ENCODE results near the gene TMC7.

TMC7 gene

DNA sequence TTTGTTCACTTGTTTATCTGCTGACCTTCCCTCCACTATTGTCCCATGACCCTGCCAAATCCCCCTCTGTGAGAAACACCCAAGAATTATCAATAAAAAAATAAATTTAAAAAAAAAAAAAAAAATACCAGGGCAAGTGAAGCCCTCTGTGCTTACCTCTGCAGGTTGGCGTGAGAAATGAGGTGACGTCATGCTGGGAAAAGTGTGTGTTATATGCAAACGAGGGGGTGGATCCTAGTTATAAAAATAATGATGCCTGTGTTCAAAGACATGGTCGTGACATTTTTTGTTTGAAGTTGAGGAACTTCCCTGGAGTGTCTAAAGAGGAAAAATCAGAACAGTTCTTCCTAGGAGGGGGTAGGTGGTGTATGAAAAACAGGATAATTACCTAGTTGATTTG is 20.2 kb downstream of the TMC7 start:
- CTCF ChIA-PET: interaction anchor here (0.6 kb wide), 1 partner anchor 22 kb away, joined by 4 read pairs; no protein-coding TSS in a partner anchor
- POLR2A ChIA-PET: no interaction called here
- H3K4me1 ChIP-seq (ENCODE audit: control insufficient read depth, insufficient read depth, low read length): no peaks in the 10 kb centered on the region
- H3K9me3 ChIP-seq (ENCODE audit: control insufficient read depth, insufficient read depth, low read depth, low read length): no peaks in the 10 kb centered on the region
- no peaks in the 10 kb centered on the region for H3K36me3 ChIP-seq (ENCODE audit: control insufficient read depth in 2 of 2, insufficient read depth in 1 of 2, low read length in 2 of 2)
- 0 out of 2 replicates have a peak, but pooled peaks have one; percentile 47 for TF ChIP-seq ZBTB21 (tag by site-specific recombination; IDR thresholded peaks at IDR 0.05)
- TF ChIP-seq, protein P1, sequence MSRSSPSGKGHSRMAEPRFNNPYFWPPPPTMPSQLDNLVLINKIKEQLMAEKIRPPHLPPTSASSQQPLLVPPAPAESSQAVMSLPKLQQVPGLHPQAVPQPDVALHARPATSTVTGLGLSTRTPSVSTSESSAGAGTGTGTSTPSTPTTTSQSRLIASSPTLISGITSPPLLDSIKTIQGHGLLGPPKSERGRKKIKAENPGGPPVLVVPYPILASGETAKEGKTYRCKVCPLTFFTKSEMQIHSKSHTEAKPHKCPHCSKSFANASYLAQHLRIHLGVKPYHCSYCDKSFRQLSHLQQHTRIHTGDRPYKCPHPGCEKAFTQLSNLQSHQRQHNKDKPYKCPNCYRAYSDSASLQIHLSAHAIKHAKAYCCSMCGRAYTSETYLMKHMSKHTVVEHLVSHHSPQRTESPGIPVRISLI (tag by site-specific recombination; IDR thresholded peaks at IDR 0.05): 0 out of 2 replicates have a peak, but pooled peaks have one; percentile 37
- TF ChIP-seq, protein P2, sequence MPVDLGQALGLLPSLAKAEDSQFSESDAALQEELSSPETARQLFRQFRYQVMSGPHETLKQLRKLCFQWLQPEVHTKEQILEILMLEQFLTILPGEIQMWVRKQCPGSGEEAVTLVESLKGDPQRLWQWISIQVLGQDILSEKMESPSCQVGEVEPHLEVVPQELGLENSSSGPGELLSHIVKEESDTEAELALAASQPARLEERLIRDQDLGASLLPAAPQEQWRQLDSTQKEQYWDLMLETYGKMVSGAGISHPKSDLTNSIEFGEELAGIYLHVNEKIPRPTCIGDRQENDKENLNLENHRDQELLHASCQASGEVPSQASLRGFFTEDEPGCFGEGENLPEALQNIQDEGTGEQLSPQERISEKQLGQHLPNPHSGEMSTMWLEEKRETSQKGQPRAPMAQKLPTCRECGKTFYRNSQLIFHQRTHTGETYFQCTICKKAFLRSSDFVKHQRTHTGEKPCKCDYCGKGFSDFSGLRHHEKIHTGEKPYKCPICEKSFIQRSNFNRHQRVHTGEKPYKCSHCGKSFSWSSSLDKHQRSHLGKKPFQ (tag by site-specific recombination; IDR thresholded peaks at IDR 0.05): no peak
- TF ChIP-seq ZNF629 (tag by site-specific recombination; IDR thresholded peaks at IDR 0.05): peak; percentile 66
- no peak overlapping the region for H3K4me3 ChIP-seq (ENCODE audit: low read depth, low read length)
- no peak overlapping the region for H3K27ac ChIP-seq (ENCODE audit: extremely low read depth, low read depth, low read length)

DNA sequence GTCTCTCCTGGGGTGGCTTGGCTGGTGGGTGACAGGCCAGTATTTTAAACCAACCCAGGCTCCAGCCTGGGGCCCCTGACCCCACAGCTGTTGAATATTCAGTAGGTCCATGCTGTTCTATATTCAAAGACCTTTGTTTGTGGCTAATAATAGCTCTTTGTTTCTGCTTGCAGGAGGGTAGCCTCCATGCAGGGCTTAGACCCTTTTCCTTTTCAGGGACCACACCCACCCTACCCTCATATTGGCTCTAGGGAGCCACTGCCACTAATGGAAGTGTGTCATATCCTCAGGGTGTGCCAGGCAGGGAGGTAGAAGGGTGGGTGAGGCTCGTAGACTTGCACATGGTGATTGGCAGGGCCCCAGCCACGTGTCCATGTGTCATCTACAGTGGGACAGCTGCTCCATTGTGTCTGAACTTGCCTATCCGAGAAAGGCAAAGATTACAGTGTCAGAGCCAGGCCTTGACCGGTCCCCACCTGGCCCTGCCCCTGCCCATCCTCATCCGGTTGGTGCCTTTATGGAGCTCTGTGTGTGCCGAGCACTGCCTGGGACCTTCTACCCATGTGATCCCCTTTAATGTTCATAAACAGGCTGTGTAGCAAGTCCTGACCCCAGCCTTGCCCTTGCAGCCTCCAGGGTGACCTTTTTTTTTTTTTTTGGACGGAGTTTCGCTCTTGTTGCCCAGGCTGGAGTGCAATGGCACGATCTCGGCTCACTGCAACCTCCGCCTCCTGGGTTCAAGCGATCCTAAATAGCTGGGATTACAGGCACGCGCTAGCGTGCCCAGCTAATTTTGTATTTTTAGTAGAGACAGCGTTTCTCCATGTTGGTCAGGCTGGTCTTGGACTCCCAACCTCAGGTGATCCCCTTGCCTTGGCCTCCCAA is 22.1 kb downstream of the TMC7 start:
- POLR2A ChIA-PET: no interaction called here
- no peaks in the 10 kb centered on the region for H3K4me1 ChIP-seq (ENCODE audit: control insufficient read depth, insufficient read depth, low read length)
- H3K36me3 ChIP-seq (ENCODE audit: control insufficient read depth in 2 of 2, insufficient read depth in 1 of 2, low read length in 2 of 2): peaks cover 0 to 7% of the 10 kb centered on the region in 2 experiments; a peak in 1 of 3 replicates
- CTCF ChIA-PET: interaction anchor here (1.0 to 1.3 kb wide), 2 partner anchors 21 to 22 kb away, joined by 3 to 4 read pairs; partner anchors contain the start of gene TMC7
- no peak overlapping the region for H3K4me3 ChIP-seq (ENCODE audit: low read depth, low read length)
- TF ChIP-seq KLF1 (tag by site-specific recombination; IDR thresholded peaks at IDR 0.05): peak; percentile 40; the same call in 1 of the 2 replicates
- TF ChIP-seq ZNF19 (tag by site-specific recombination; IDR thresholded peaks at IDR 0.05; ENCODE audit: low read depth): no peak
- no peaks in the 10 kb centered on the region for H3K9me3 ChIP-seq (ENCODE audit: control insufficient read depth, insufficient read depth, low read depth, low read length)
- no peak overlapping the region for H3K27ac ChIP-seq (ENCODE audit: extremely low read depth, low read depth, low read length)

DNA sequence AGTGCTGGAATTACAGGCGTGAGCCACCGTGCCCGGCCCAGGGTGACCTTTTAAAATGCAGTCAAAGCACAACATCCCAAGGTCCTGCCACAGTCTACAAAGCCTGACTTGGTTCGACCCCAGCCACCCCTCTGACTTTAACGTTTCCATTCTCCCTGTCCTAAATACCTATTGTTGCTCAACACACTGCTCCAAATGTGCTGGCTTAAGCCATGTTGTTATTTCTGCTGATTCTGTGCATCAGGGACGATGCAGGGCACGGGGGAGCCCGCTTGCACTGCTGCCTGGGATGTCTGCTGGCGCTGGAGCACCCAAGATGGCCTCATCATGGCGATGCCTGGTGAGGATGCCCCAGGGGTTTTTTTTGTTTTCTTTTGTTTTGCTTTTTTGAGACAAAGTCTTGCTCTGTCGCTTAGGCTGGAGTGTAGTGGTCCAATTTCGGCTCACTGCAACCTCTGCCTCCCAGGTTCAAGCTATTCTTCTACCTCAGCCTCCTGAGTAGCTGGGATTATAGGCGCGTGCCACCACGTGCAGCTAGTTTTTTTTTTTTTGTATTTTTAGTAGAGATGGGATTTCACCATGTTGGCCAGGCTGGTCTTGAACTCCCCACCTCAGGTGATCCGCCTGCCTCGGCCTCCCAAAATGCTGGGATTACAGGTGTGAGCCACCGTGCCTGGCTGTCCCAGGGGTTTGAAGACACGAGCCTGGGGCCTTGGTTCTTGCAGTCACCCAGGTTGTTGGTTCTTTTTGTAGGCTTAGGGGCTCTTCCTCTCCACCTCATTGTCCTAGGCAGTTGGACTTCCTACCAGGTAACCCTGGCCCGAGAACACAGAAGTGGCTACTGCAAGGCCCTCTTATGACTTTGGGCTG is 22.9 kb downstream of the TMC7 start:
- no peaks in the 10 kb centered on the region for H3K9me3 ChIP-seq (ENCODE audit: control insufficient read depth, insufficient read depth, low read depth, low read length)
- no peak overlapping the region for H3K4me3 ChIP-seq (ENCODE audit: low read depth, low read length)
- CTCF ChIA-PET: interaction anchor here (1.3 kb wide), 1 partner anchor 22 kb away, joined by 4 read pairs; no protein-coding TSS in a partner anchor
- H3K4me1 ChIP-seq (ENCODE audit: control insufficient read depth, insufficient read depth, low read length): no peaks in the 10 kb centered on the region
- TF ChIP-seq, protein P3, sequence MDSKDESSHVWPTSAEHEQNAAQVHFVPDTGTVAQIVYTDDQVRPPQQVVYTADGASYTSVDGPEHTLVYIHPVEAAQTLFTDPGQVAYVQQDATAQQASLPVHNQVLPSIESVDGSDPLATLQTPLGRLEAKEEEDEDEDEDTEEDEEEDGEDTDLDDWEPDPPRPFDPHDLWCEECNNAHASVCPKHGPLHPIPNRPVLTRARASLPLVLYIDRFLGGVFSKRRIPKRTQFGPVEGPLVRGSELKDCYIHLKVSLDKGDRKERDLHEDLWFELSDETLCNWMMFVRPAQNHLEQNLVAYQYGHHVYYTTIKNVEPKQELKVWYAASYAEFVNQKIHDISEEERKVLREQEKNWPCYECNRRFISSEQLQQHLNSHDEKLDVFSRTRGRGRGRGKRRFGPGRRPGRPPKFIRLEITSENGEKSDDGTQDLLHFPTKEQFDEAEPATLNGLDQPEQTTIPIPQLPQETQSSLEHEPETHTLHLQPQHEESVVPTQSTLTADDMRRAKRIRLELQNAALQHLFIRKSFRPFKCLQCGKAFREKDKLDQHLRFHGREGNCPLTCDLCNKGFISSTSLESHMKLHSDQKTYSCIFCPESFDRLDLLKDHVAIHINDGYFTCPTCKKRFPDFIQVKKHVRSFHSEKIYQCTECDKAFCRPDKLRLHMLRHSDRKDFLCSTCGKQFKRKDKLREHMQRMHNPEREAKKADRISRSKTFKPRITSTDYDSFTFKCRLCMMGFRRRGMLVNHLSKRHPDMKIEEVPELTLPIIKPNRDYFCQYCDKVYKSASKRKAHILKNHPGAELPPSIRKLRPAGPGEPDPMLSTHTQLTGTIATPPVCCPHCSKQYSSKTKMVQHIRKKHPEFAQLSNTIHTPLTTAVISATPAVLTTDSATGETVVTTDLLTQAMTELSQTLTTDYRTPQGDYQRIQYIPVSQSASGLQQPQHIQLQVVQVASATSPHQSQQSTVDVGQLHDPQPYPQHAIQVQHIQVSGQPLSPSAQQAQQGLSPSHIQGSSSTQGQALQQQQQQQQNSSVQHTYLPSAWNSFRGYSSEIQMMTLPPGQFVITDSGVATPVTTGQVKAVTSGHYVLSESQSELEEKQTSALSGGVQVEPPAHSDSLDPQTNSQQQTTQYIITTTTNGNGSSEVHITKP (tag by site-specific recombination; IDR thresholded peaks at IDR 0.05): peak; percentile 61
- no peak for TF ChIP-seq ZNF302 (tag by site-specific recombination; IDR thresholded peaks at IDR 0.05; ENCODE audit: low read depth)
- H3K36me3 ChIP-seq (ENCODE audit: control insufficient read depth in 2 of 2, insufficient read depth in 1 of 2, low read length in 2 of 2): peaks cover 0 to 11% of the 10 kb centered on the region in 2 experiments; a peak in 2 of 3 replicates
- POLR2A ChIA-PET: no interaction called here
- no peak overlapping the region for H3K27ac ChIP-seq (ENCODE audit: extremely low read depth, low read depth, low read length)

Data from HEK293 (cell line).